ENCODE data around the gene GRID1. TPM values are rescaled to one million over a fixed set of nuclear protein-coding genes. Genes with fewer than 3 reads are reported as not detected.
A peak's percentile ranks its signal among the peaks of the same experiment; 100 is the strongest.

The GRID1 gene
- total and polyA plus RNA-seq, 5 donors = 0.06 to 1.8 (median 0.29) TPM

DNA sequence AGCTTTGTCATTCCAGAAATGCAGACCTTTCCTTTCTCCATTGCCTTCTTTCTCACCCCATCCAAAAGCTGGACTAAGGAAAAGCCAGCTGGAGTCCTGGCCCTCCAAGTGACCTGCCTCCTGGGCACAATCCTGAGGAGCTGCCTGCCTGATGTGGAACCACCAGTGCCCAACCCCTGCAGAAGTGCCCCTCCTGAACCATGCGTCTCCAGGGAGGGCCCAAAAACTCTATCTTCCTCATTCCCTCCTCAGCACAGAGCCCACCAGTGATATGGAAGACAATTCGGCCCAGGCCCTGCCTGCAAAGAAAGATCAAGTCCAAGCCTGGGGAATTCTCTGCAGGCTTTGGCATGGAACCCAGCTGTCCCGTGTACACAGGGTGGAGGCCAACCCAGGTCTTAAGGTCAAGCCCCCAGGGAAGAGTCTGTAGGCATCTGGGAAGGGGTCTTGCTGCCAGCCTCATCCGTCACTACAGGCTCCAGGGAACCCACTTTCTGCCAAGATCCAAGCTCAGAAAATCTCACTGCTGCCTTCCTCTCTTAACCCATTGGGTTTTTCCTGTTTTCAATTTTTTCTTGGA is 3.5 kb upstream of the GRID1 start:
- Histone ChIP-seq H3K9me3 (ENCODE audit: control insufficient read depth, low read length) (no peaks in the 10 kb centered on the region), H3K27me3 (ENCODE audit: control insufficient read depth, insufficient read depth) (no peaks in the 10 kb centered on the region), H3K27ac (ENCODE audit: low read length) (no peak overlapping the region), H3K4me3 (ENCODE audit: low read length) (no peak overlapping the region), H3K4me1 (ENCODE audit: control insufficient read depth, insufficient read depth, low read length) (peaks cover 2% of the 10 kb centered on the region)
- intact Hi-C loops (cut with DNase I) = loop anchor here in 3 of 4 donors (10.0 kb wide), 4 partner anchors 375 to 1825 kb away; no protein-coding TSS in a partner anchor
- ATAC-seq (no peak), DNase-seq (no peak)
- WGBS = 69% methylated on average over 4 of the region's 4 CpGs

DNA sequence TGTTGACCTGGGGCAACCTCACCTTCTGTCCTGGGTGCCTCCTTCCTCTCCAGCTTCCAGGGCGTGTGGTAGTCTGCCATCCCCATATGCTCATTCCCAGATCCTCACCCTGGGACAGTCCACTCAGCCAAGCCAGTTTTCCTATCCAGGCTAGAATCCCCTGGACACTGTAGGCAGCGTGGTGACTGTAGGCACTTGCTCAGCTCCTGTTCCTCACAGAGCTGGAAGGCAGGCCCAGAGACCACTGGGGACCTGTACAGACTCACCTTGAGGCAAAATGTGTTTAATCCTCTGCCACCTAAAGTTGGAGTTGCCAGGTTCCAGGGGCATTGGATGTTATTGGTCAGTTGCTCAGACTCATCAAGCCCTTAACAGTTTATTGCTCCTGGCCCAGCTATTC is 2.4 kb upstream of the GRID1 start:
- ATAC-seq (no peak), DNase-seq (no peak)
- Histone ChIP-seq H3K9me3 (ENCODE audit: control insufficient read depth, low read length) (no peaks in the 10 kb centered on the region), H3K27me3 (ENCODE audit: control insufficient read depth, insufficient read depth) (no peaks in the 10 kb centered on the region), H3K27ac (ENCODE audit: low read length) (no peak overlapping the region), H3K4me3 (ENCODE audit: low read length) (no peak overlapping the region), H3K4me1 (ENCODE audit: control insufficient read depth, insufficient read depth, low read length) (peaks cover 2% of the 10 kb centered on the region)
- WGBS = 91% methylated on average over 2 of the region's 2 CpGs
- intact Hi-C loops (cut with DNase I) = no loop called here

DNA sequence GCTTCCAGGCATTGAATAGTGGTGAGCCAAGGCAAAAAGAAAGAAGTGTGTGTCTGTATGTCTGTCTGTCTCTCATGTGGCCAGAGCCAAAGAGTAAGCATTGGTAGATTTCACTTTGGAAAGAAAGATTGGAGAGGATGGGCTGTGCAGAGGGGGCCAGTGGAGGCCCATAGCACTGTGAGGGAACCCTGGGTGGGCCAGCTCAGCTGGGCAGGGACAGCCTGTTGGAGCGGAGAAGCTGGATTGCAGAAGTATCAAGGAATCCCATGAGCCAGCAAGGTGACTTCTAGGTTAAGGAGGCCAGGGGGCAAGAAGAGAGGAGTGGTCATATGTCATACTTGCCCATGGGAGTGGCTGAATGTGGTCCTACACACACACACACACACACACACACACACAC is 1.5 kb upstream of the GRID1 start:
- Histone ChIP-seq H3K27ac (ENCODE audit: low read length) (no peak overlapping the region), H3K9me3 (ENCODE audit: control insufficient read depth, low read length) (no peaks in the 10 kb centered on the region), H3K4me3 (ENCODE audit: low read length) (no peak overlapping the region), H3K4me1 (ENCODE audit: control insufficient read depth, insufficient read depth, low read length) (peaks cover 2% of the 10 kb centered on the region), H3K27me3 (ENCODE audit: control insufficient read depth, insufficient read depth) (no peaks in the 10 kb centered on the region)
- WGBS = 97% methylated on average over 1 of the region's 1 CpG
- intact Hi-C loops (cut with DNase I) = no loop called here
- DNase-seq (no peak), ATAC-seq (no peak)

DNA sequence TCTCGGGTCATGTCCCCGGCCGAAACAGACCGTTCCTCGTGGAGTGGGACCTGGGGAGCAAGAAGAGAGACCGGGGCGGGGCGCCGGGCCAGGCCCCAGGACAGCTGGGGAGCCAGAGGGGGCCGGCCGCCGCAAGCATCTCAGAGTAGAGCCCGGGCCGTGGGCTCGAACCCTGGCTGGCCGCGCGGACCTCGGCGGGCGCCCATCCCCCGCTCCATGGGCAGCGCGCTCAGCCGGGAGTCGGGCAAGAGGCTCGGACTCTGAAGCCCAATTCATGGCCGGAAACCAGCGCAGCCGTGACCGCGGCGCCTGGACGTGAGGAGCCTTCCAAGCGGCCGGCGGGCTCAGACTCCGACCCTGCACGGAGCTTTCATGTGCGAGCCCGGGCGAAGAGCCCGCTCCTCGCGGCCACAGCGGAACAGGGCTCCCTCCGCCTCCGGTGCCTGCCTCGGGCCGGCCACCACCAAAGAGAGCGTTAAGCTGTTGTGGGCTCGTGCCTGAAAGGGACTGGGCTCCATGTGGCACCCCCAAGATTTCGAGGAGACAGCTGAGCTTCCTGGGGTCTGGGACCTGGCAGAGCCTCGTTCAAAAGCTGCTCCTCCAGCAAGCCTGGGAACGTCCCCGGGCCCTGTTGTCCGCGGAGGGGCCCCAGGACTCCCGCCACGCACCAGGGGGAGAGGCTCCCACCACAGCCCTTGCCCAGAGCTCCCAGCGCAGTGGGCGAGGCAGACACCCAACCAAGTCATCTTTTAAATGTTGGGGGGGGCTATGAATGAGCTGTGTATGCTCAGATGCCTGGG is 757 bp upstream of the GRID1 start:
- H3K4me3 ChIP-seq (ENCODE audit: low read length) = peak overlapping the region; percentile 65
- H3K27ac ChIP-seq (ENCODE audit: low read length) = no peak overlapping the region
- DNase-seq = peak in 2 of 3 donors; percentile 34 to 75
- H3K4me1 ChIP-seq (ENCODE audit: control insufficient read depth, insufficient read depth, low read length) = peaks cover 2% of the 10 kb centered on the region
- ATAC-seq = peak in 1 of 2 donors; percentile 28
- H3K9me3 ChIP-seq (ENCODE audit: control insufficient read depth, low read length) = no peaks in the 10 kb centered on the region
- WGBS = 7% methylated on average over 62 of the region's 62 CpGs
- H3K27me3 ChIP-seq (ENCODE audit: control insufficient read depth, insufficient read depth) = no peaks in the 10 kb centered on the region
- intact Hi-C loops (cut with DNase I) = no loop called here

DNA sequence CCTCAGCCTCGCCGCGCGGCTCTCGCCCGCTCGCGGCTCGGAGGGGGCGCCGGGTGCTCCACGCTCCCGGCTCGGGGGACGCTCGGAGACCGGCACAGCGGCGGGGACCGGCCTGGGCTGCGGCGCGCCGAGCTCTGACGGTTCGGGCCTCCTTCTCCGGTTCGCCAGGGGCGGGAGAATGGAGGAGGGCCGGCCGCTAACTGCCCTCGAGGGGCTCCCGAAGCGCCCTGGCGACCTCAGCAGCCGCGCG is 232 bp upstream of the GRID1 start:
- no peaks in the 10 kb centered on the region for H3K27me3 ChIP-seq (ENCODE audit: control insufficient read depth, insufficient read depth)
- intact Hi-C loops (cut with DNase I) = no loop called here

DNA sequence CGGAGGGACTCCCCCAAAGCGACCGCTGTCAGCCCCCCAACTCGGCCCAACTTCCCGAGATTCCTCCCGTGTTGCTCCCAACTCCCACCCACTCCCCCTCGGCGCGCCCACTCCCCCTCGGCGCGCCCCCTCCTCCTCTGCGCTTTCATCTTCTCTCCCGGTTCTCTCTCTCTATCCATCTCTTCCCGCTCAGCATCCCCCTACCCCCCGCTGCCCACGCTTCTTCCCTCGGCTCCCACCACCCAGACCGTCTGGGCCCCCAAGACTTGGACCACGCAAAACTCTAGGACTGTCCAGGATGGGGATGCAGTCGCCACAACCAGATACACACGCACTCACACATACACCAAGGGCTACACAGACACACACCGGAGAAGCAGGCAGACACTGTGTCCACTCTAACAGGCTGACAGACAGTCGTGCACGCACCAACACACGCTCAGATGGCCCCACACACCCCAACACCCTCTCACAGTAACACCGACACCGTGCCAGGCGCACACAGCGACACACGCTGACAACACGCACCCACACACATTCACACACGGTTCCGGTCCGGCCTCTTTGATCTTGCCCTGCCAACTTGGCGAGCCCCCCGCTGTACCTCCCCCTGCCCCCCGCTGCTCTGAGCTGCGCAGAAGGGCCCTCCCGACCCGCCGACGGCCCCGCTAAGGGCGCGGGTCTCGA is 1.1 kb downstream of the GRID1 start:
- H3K27ac ChIP-seq (ENCODE audit: low read length) = no peak overlapping the region
- intact Hi-C loops (cut with DNase I) = no loop called here
- H3K27me3 ChIP-seq (ENCODE audit: control insufficient read depth, insufficient read depth) = no peaks in the 10 kb centered on the region
- no peak for ATAC-seq
- WGBS = 2% methylated on average over 47 of the region's 47 CpGs
- DNase-seq = peak in 1 of 3 donors; percentile 27
- no peaks in the 10 kb centered on the region for H3K9me3 ChIP-seq (ENCODE audit: control insufficient read depth, low read length)
- H3K4me3 ChIP-seq (ENCODE audit: low read length) = peak overlapping the region; percentile 65
- H3K4me1 ChIP-seq (ENCODE audit: control insufficient read depth, insufficient read depth, low read length) = peaks cover 7% of the 10 kb centered on the region

More for the DNA sequence above, 232 bp upstream of the GRID1 start:
- peak; percentile 15 to 39 for ATAC-seq
- H3K27ac ChIP-seq (ENCODE audit: low read length) = no peak overlapping the region
- DNase-seq = peak in 1 of 3 donors; percentile 57
- no peaks in the 10 kb centered on the region for H3K9me3 ChIP-seq (ENCODE audit: control insufficient read depth, low read length)
- under 1% methylated on average over 38 of the region's 38 CpGs for WGBS
- peaks cover 2% of the 10 kb centered on the region for H3K4me1 ChIP-seq (ENCODE audit: control insufficient read depth, insufficient read depth, low read length)
- peak overlapping the region; percentile 65 for H3K4me3 ChIP-seq (ENCODE audit: low read length)

DNA sequence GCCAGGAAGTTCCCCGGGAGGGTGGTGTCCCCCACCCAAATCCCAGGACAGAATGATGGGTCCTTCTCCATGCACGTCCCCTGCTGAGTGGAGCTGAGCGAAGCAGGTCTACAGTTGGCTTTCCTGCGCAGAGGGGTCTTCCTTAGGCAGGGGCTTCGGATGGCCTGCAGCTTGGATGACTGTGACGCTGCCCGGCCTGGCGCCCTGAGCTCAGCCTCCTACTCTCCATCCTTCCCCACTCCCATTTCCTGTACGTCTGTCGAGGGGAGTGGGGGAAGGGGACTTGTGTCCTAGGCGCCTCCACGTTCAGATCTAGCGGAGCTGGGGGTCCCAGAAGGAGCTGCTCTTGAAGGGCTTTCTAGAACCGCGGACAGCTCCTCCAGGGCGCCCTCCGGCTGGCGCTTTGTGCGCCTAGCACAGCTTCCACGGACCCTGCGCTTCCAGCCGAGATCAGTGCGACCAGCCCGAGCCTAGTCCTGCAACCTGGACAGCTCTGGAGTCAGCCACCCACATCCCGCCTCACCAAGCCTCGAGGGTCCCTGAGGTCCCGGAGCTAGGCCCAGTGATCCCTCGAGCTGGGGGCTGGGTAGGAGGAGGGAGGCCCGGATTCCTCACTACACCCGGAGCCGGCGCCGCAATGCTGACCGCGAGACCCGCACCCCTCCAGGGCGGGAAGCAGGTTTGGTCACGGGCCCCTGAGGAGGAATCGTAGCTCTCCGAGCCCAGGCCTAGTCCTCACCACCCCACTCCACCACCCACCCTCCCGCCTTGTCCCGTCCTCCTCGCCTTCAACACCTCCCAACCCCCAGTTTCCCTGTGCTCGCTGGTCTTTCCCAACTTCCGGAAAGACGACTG is 1.9 kb downstream of the GRID1 start:
- DNase-seq (peak in 1 of 3 donors; percentile 36), ATAC-seq (no peak)
- Histone ChIP-seq H3K27me3 (ENCODE audit: control insufficient read depth, insufficient read depth) (no peaks in the 10 kb centered on the region), H3K27ac (ENCODE audit: low read length) (no peak overlapping the region), H3K9me3 (ENCODE audit: control insufficient read depth, low read length) (no peaks in the 10 kb centered on the region), H3K4me3 (ENCODE audit: low read length) (no peak overlapping the region), H3K4me1 (ENCODE audit: control insufficient read depth, insufficient read depth, low read length) (peaks cover 7% of the 10 kb centered on the region)
- intact Hi-C loops (cut with DNase I) = no loop called here
- 15% methylated on average over 46 of the region's 46 CpGs for WGBS

DNA sequence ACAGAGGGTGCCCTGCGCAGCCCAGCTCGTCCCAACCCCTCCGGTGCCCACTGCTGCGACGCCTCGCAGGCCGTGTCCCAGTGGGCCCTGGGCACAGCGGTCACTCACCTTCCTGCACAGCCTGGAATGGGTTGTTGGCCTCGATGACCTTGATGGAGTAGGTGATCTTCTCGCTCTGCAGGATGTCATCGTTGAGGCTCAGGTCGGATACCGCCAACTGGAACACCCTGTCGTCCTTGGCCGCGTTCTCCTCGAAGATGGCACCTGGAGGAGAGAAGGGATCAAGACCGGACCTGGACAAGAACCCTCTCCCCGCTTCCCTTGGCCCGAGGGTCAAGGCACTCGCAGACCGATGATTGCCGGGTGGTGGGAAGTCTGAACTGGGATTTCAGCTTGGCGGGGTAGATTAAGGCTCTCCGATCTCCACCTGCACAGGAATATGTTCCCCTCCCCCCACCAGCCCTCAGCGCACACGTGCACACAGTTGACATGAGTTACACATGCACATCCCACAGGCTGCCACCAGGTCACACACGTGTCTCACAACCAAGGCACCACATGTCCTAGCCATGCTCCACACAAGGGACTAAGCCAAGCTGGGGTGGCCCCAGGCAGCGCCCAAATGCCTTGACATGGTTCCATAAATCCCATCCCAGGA is 2.6 kb downstream of the GRID1 start:
- H3K27me3 ChIP-seq (ENCODE audit: control insufficient read depth, insufficient read depth) = no peaks in the 10 kb centered on the region
- DNase-seq (peak in 1 of 3 donors; percentile 45), ATAC-seq (no peak)
- H3K27ac ChIP-seq (ENCODE audit: low read length) = no peak overlapping the region
- no peak overlapping the region for H3K4me3 ChIP-seq (ENCODE audit: low read length)
- H3K9me3 ChIP-seq (ENCODE audit: control insufficient read depth, low read length) = no peaks in the 10 kb centered on the region
- peaks cover 7% of the 10 kb centered on the region for H3K4me1 ChIP-seq (ENCODE audit: control insufficient read depth, insufficient read depth, low read length)
- intact Hi-C loops (cut with DNase I) = no loop called here
- 28% methylated on average over 29 of the region's 29 CpGs for WGBS

DNA sequence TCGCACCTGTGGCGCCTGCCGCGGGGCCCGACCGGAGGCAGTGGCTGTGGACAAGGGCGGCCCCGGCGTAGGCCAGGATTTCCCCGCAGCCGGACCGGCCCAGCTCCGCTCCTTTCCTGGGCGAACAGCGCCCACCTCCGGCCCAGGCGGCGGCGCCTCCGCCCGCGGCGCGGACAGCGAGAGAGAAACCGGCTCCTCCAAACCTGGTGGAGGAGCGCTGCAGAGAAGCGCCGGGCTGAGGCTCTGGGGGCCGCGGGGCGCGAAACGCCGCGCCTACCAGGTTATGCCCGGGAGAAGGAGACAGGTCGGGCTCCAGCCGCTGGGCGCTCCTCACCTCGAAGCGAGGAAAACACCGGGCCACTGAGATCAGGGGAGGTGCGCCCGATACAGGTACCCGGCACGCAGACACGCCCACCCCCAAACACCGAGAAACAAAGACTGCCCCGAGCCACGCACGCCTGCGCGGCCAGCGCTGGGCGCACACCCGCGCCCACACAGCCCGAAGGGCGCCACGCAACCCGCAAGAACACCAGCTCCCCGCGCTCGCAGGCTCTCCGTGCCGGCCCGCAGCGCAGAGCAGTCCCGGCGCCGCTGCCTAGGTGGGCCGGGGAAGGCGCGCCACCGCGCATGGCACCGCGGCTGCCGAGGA is 3.3 kb downstream of the GRID1 start:
- DNase-seq = peak in 2 of 3 donors; percentile 67 to 71
- H3K27ac ChIP-seq (ENCODE audit: low read length) = no peak overlapping the region

DNA sequence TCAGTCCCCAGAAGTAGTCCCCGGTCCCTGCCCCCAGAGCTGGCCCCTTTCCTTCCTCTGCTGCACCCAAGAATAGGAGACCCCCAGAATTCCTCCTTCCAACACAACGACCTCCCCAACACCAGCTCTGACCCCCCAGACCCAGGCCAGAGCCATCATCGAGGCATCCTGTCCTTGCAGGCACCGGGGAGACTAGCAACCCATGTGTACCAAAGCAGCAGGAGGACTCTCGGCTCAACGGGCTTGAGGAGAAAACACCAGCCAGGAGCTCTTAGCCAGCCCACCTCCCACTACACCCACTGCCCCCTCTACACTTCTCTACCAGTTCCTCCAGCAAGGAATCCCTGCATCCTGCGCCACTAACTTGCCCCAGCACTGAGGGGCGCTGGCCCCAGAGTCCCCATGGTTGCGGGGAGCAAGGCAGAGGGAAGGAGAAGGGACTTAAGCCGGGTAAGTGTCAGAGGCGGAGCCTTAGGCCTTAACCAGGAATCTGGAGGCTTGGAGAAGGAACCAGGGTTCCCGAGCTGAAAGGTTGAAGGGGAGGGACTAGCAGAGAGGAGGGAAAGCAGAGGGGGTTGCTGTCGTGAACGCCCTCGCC is 3.9 kb downstream of the GRID1 start:
- Histone ChIP-seq H3K27me3 (ENCODE audit: control insufficient read depth, insufficient read depth) (no peaks in the 10 kb centered on the region), H3K4me1 (ENCODE audit: control insufficient read depth, insufficient read depth, low read length) (peaks cover 7% of the 10 kb centered on the region), H3K27ac (ENCODE audit: low read length) (no peak overlapping the region), H3K4me3 (ENCODE audit: low read length) (no peak overlapping the region), H3K9me3 (ENCODE audit: control insufficient read depth, low read length) (no peaks in the 10 kb centered on the region)
- ATAC-seq (no peak), DNase-seq (no peak)
- intact Hi-C loops (cut with DNase I) = no loop called here
- WGBS = 49% methylated on average over 15 of the region's 15 CpGs

More for the DNA sequence above, 3.3 kb downstream of the GRID1 start:
- Histone ChIP-seq H3K9me3 (ENCODE audit: control insufficient read depth, low read length) (no peaks in the 10 kb centered on the region), H3K4me1 (ENCODE audit: control insufficient read depth, insufficient read depth, low read length) (peaks cover 7% of the 10 kb centered on the region), H3K4me3 (ENCODE audit: low read length) (no peak overlapping the region), H3K27me3 (ENCODE audit: control insufficient read depth, insufficient read depth) (no peaks in the 10 kb centered on the region)
- WGBS = 19% methylated on average over 80 of the region's 80 CpGs
- ATAC-seq = peak; percentile 54 to 61
- intact Hi-C loops (cut with DNase I) = no loop called here
